Measurements from ENCODE around the gene ZBTB20. TPM values are rescaled to one million over a fixed set of nuclear protein-coding genes. Genes with fewer than 3 reads are reported as not detected.

The ZBTB20 gene
- total and polyA plus RNA-seq, 10 of the 15 experiments (the other 5 are each of a cell fraction or from before 2014, with no cell fraction given), result 0.20 to 5.5 (median 2.2) TPM

DNA sequence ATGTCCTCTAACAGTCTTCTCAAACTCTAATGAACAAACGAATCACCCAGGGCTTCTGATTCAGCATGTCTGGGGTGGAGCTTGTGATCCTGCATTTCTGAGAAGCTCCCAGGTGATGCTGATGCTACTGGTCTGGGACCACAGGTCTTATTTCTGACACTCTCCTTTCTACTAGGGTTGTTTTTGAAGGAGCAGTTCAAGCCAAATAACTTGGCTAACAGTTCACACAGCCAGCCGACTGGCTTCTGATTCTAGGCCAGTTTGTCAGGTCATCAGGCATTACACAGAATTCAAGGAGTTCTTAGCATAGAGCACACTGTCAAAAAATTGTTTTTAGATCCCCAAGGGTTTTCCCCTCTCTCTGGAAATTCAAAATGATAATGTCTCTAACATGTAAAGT lies 752.5 kb downstream of the ZBTB20 start:
- H3K4me2 ChIP-seq (ENCODE audit: control insufficient read depth, insufficient read depth), result no peak overlapping the region
- no peak for ATAC-seq
- H3K79me2 ChIP-seq (ENCODE audit: control insufficient read depth, insufficient read depth, low read length), result no peaks in the 10 kb centered on the region
- ChIA-PET SMC1A (ENCODE audit: uncharacterized antibody, unreplicated experiment) (interaction anchor here (0.6 to 3.6 kb wide), 9 partner anchors 10 to 103 kb away, joined by 3 to 14 read pairs (median 3); no protein-coding TSS in a partner anchor), RAD21 (ENCODE audit: unreplicated experiment) (interaction anchor here (2.3 kb wide), 1 partner anchor 240 kb away, joined by 5 read pairs; no protein-coding TSS in a partner anchor), CTCF (interaction anchor here (0.6 to 3.0 kb wide), 5 partner anchors 9 to 102 kb away, joined by 3 to 10 read pairs (median 5); no protein-coding TSS in a partner anchor), POLR2A (no interaction called here)
- intact Hi-C loops (cut with micrococcal nuclease; ENCODE audit: unreplicated experiment) (loop anchor here (10.0 kb wide), 1 partner anchor 200 kb away; no protein-coding TSS in a partner anchor), in situ Hi-C loops (cut with MboI) (no loop called here)
- no peaks in the 10 kb centered on the region for H3K4me1 ChIP-seq (ENCODE audit: control insufficient read depth, insufficient read depth, low read length)
- H2AFZ ChIP-seq (ENCODE audit: control insufficient read depth, low read depth, low read length), result no peak overlapping the region
- WGBS (ENCODE audit: insufficient coverage, insufficient replicate concordance, low lambda C conversion rate, missing lambda C conversion rate), result 83% methylated on average over 2 of the region's 2 CpGs
- no peaks in the 10 kb centered on the region for H3K36me3 ChIP-seq (ENCODE audit: control insufficient read depth in 2 of 2, insufficient read depth in 2 of 2, low read length in 1 of 2)
- H3K27ac ChIP-seq (ENCODE audit: control insufficient read depth, insufficient read depth), result no peak overlapping the region
- BruUV-seq (replicated peaks), result no TSS peak
- no peak for FAIRE-seq
- H3K27me3 ChIP-seq (replicated peaks in 1 of 2; ENCODE audit: control insufficient read depth in 2 of 2, insufficient read depth in 2 of 2, low read length in 1 of 2), result no peaks in the 10 kb centered on the region
- H3K9me3 ChIP-seq (replicated peaks; ENCODE audit: control insufficient read depth, insufficient read depth, low read length), result no peaks in the 10 kb centered on the region
- no peaks in the 10 kb centered on the region for H4K20me1 ChIP-seq (ENCODE audit: control insufficient read depth, insufficient read depth)
- no peak overlapping the region for H3K4me3 ChIP-seq
- no peak overlapping the region for H3K9ac ChIP-seq (ENCODE audit: control insufficient read depth, insufficient read depth, low read length)
- no peak for DNase-seq (ENCODE audit: low read depth, low spot score)
- no peak for TF ChIP-seq ETV6 (conservative IDR thresholded peaks at IDR 0.05 in 1 of 2, IDR thresholded peaks at IDR 0.05 in 1 of 2; ENCODE audit: borderline replicate concordance in 1 of 2, low read depth in 1 of 2)
- TF ChIP-seq, protein P1, sequence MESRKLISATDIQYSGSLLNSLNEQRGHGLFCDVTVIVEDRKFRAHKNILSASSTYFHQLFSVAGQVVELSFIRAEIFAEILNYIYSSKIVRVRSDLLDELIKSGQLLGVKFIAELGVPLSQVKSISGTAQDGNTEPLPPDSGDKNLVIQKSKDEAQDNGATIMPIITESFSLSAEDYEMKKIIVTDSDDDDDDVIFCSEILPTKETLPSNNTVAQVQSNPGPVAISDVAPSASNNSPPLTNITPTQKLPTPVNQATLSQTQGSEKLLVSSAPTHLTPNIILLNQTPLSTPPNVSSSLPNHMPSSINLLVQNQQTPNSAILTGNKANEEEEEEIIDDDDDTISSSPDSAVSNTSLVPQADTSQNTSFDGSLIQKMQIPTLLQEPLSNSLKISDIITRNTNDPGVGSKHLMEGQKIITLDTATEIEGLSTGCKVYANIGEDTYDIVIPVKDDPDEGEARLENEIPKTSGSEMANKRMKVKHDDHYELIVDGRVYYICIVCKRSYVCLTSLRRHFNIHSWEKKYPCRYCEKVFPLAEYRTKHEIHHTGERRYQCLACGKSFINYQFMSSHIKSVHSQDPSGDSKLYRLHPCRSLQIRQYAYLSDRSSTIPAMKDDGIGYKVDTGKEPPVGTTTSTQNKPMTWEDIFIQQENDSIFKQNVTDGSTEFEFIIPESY (IDR thresholded peaks at IDR 0.05), result no peak
- TF ChIP-seq PML (IDR thresholded peaks at IDR 0.05; ENCODE audit: low read length), result no peak
- TF ChIP-seq CBFB (IDR thresholded peaks at IDR 0.05; ENCODE audit: low read depth), result no peak
- TF ChIP-seq, protein P2, sequence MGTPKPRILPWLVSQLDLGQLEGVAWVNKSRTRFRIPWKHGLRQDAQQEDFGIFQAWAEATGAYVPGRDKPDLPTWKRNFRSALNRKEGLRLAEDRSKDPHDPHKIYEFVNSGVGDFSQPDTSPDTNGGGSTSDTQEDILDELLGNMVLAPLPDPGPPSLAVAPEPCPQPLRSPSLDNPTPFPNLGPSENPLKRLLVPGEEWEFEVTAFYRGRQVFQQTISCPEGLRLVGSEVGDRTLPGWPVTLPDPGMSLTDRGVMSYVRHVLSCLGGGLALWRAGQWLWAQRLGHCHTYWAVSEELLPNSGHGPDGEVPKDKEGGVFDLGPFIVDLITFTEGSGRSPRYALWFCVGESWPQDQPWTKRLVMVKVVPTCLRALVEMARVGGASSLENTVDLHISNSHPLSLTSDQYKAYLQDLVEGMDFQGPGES (IDR thresholded peaks at IDR 0.05), result no peak
- no peak for TF ChIP-seq ASH2L (IDR thresholded peaks at IDR 0.05; ENCODE audit: borderline replicate concordance, low read depth)
- no peak for TF ChIP-seq WRNIP1 (IDR thresholded peaks at IDR 0.05; ENCODE audit: borderline replicate concordance, low read depth, low read length)
- TF ChIP-seq POLR2AphosphoS5 (IDR thresholded peaks at IDR 0.05; ENCODE audit: low read length), result no peak
- no peak for TF ChIP-seq KLF5 (IDR thresholded peaks at IDR 0.05; ENCODE audit: partially characterized antibody)
- TF ChIP-seq, protein P3, sequence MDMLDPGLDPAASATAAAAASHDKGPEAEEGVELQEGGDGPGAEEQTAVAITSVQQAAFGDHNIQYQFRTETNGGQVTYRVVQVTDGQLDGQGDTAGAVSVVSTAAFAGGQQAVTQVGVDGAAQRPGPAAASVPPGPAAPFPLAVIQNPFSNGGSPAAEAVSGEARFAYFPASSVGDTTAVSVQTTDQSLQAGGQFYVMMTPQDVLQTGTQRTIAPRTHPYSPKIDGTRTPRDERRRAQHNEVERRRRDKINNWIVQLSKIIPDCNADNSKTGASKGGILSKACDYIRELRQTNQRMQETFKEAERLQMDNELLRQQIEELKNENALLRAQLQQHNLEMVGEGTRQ (IDR thresholded peaks at IDR 0.05; ENCODE audit: borderline replicate concordance, low read depth, low read length), result no peak
- no peak for TF ChIP-seq BCL11A (IDR thresholded peaks at IDR 0.05; ENCODE audit: low read depth, low read length)
- no peak for TF ChIP-seq CHD4 (IDR thresholded peaks at IDR 0.05)
- no peak for TF ChIP-seq CBX5 (IDR thresholded peaks at IDR 0.05; ENCODE audit: low read depth)
- no peak for TF ChIP-seq PKNOX1 (IDR thresholded peaks at IDR 0.05)
- no peak for TF ChIP-seq FOXK2 (IDR thresholded peaks at IDR 0.05)
- TF ChIP-seq NFYB (IDR thresholded peaks at IDR 0.05; ENCODE audit: insufficient read depth, low read depth, low read length), result no peak
- TF ChIP-seq POLR2A (IDR thresholded peaks at IDR 0.05; ENCODE audit: low read depth, low read length), result no peak
- TF ChIP-seq, protein P4, sequence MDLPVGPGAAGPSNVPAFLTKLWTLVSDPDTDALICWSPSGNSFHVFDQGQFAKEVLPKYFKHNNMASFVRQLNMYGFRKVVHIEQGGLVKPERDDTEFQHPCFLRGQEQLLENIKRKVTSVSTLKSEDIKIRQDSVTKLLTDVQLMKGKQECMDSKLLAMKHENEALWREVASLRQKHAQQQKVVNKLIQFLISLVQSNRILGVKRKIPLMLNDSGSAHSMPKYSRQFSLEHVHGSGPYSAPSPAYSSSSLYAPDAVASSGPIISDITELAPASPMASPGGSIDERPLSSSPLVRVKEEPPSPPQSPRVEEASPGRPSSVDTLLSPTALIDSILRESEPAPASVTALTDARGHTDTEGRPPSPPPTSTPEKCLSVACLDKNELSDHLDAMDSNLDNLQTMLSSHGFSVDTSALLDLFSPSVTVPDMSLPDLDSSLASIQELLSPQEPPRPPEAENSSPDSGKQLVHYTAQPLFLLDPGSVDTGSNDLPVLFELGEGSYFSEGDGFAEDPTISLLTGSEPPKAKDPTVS (IDR thresholded peaks at IDR 0.05; ENCODE audit: low read depth, low read length), result no peak
